NCI-H2081 (cell line): Measurements from ENCODE around the gene LGALS9.
"Not testable (repeated sequence)": the region's sequence is repeated elsewhere in the genome, so short reads cannot be mapped to it uniquely, and the experiment has no call there.

Experiments
- DNase-seq, 2 experiments: peaks; one replicate each; lab custom pipeline; 2025; lab: John Stamatoyannopoulos, UW

The LGALS9 gene

DNA sequence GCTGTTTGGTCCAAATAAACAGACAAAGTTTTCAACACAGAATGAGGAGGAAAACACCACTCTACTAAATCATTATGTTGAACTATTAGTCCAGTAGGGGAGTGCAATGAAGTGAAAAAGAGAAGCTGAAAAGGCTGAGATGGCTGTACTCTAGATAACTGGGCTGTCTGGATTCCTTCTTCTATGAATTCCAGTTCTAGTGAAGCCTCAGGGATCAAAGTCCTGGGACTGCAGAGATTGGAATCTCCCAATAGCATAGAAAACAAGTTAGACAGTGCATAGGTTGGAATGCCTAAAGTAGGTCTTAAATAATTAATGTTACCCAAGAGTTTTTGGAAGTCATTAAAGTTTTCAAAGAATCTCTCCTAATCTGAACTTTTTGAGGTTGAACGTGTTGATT, 59.9 kb downstream of the LGALS9 start:
- no peak for DNase-seq

DNA sequence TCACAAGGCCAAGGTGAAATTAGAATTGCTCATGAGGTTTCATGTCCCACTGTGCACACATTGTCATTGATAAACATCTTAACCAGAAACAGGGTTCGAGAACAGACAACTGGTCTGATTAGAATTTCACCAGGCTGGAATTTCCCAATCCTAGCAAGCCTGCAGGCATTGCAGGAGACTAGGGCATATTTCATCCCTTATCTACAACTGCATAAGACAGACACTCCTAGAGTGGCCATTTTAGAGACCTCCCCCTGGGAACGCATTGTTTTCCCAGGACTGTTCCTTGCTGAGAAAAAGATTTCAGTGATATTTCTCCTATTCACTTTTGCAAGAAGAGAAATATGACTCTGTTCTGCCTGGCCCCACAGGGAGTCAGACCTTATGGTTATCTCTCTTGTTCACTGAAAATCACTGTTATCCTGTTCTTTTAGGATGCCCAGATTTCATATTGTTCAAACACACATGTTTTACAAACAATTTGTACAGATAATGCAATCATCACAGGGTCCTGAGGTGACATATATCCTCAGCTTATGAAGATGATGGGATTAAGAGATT, 64.3 kb downstream of the LGALS9 start:
- not testable (repeated sequence) for DNase-seq
